ENCODE data around the gene BOK. TPM values are rescaled to one million over a fixed set of nuclear protein-coding genes. Genes with fewer than 3 reads are reported as not detected.

The BOK gene
- total RNA-seq, 1 donor from 2014 or later = 86.8 TPM

DNA sequence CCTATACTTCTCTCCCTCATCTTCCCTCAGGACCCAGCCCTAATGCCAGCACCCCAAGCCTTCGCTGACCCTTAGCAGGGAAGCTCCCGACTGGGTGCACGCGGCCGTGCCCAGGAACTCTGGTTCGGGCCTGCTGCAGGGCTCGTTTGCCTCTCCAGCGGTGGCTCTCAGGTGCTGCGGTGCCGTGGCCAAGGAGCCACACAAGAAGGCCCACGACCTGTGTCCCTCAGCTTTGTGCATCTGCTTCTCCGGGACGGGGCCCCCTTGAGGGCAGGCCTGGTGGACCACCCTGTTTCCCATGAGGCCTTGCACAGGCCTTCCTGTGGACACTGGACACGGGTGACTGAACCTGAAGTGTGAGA, 17.7 kb downstream of the BOK start:
- no peaks in the 10 kb centered on the region for H3K27me3 ChIP-seq (ENCODE audit: control insufficient read depth, insufficient read depth, low read length)
- TF ChIP-seq, protein P1, sequence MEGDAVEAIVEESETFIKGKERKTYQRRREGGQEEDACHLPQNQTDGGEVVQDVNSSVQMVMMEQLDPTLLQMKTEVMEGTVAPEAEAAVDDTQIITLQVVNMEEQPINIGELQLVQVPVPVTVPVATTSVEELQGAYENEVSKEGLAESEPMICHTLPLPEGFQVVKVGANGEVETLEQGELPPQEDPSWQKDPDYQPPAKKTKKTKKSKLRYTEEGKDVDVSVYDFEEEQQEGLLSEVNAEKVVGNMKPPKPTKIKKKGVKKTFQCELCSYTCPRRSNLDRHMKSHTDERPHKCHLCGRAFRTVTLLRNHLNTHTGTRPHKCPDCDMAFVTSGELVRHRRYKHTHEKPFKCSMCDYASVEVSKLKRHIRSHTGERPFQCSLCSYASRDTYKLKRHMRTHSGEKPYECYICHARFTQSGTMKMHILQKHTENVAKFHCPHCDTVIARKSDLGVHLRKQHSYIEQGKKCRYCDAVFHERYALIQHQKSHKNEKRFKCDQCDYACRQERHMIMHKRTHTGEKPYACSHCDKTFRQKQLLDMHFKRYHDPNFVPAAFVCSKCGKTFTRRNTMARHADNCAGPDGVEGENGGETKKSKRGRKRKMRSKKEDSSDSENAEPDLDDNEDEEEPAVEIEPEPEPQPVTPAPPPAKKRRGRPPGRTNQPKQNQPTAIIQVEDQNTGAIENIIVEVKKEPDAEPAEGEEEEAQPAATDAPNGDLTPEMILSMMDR (IDR thresholded peaks at IDR 0.05; ENCODE audit: insufficient read depth, low read length, poor library complexity, severe bottlenecking) = no peak
- DNase-seq (ENCODE audit: low read depth) = no peak
- peaks cover 3% of the 10 kb centered on the region for H3K36me3 ChIP-seq (ENCODE audit: control insufficient read depth, insufficient read depth, low read length)
- no peak overlapping the region for H3K4me3 ChIP-seq (ENCODE audit: low read depth, low read length)

DNA sequence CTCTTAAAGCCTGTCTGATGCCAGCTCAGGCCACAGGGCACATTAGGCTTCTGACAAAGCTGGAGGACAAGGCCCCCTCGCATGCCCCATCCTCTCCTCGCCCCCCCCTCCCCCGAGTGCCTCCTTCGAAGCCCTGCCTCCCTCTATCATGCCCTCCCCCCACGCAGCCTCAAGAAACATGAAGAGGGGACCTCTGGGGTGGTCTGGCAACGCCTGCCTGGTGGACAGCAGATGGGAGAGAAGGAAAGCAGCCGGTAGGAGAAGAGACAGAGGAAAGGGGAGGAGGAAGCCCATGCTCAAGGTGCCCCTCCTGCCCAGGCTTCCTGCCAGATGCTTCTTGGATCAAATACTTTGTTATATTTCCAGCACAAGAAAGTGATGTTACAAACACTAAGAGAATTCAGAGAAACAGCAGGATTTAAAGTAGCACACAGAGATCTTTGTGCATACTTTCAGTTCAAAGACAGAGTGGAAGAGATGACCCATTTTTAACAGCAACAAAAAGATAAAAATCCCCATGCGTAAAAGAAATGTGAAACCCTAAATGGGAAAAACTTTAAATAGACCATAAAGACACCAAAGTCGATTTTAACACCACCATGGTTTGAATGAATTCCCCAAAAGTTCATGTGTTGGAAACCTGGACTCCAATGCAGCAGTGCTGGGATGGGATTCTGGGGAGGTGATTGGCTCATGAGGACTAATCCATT, 19.0 kb downstream of the BOK start:
- no peak for DNase-seq (ENCODE audit: low read depth)
- Histone ChIP-seq H3K27me3 (ENCODE audit: control insufficient read depth, insufficient read depth, low read length) (no peaks in the 10 kb centered on the region), H3K4me3 (ENCODE audit: low read depth, low read length) (no peak overlapping the region), H3K36me3 (ENCODE audit: control insufficient read depth, insufficient read depth, low read length) (no peaks in the 10 kb centered on the region)
- TF ChIP-seq, protein P1 (IDR thresholded peaks at IDR 0.05; ENCODE audit: insufficient read depth, low read length, poor library complexity, severe bottlenecking) = no peak

DNA sequence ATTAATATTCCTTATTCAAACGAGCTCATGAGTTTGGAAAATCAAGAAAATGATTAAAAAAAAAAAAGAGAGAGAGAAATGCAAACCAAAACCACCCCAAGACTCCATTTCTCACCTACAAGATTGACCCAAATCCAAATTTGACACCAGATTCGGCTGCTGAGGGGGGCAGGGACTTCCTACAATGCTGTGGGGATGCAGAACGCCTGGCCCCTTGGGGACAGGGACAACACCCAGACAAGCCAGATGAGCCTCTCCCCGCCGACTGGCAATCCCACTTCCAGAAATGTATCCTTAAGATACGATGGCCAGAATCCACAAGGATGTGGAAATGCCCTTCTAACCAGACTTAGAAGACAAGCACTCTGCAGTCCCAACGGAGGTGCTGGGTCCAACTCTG, 20.7 kb downstream of the BOK start:
- no peaks in the 10 kb centered on the region for H3K27me3 ChIP-seq (ENCODE audit: control insufficient read depth, insufficient read depth, low read length)
- peaks cover 1% of the 10 kb centered on the region for H3K36me3 ChIP-seq (ENCODE audit: control insufficient read depth, insufficient read depth, low read length)
- no peak for DNase-seq (ENCODE audit: low read depth)
- TF ChIP-seq, protein P1 (IDR thresholded peaks at IDR 0.05; ENCODE audit: insufficient read depth, low read length, poor library complexity, severe bottlenecking) = no peak
- H3K4me3 ChIP-seq (ENCODE audit: low read depth, low read length) = no peak overlapping the region

DNA sequence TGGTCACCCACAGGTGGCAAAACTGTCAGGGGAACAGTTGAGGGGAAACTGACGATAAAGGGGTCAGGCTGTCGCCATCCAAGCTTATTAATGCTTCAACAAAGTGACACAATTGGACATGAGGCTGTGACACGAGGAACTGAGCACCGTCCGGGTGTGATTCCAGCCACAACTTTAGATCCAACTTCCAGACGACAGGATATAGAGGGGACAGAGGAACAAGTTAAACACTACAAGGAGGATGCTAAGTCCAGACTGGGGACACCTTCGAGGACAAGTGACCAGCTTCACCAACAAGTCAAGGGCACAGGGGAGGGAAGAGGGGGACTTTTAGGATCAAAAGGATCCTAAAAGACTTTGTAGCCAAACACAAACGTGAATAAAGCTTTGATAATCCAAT, 23.8 kb downstream of the BOK start:
- Histone ChIP-seq H3K27me3 (ENCODE audit: control insufficient read depth, insufficient read depth, low read length) (no peaks in the 10 kb centered on the region), H3K4me3 (ENCODE audit: low read depth, low read length) (no peak overlapping the region), H3K36me3 (ENCODE audit: control insufficient read depth, insufficient read depth, low read length) (peaks cover 5% of the 10 kb centered on the region)
- DNase-seq (ENCODE audit: low read depth) = no peak
- TF ChIP-seq, protein P1 (IDR thresholded peaks at IDR 0.05; ENCODE audit: insufficient read depth, low read length, poor library complexity, severe bottlenecking) = no peak

DNA sequence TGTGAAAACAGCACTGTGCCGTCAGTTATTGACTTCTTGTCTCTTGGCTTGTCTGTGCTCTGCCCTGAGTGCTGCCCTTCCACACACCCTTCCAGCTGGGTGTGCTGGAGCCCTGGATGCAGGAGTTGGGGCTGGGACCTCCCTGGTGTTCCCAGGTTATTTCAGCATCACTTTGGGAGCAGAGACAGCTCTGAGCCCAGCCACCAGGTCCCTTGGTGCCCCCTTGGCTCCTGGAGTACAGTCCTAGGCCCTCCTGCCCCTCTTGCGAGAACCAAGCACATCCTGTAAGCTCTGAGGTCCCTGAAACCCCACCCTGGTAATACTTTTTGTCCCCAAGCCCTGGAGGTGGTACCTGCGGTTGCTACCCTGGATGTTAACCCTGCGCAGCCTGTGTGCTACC, 24.3 kb downstream of the BOK start:
- no peak for DNase-seq (ENCODE audit: low read depth)
- Histone ChIP-seq H3K36me3 (ENCODE audit: control insufficient read depth, insufficient read depth, low read length) (peaks cover 5% of the 10 kb centered on the region), H3K4me3 (ENCODE audit: low read depth, low read length) (no peak overlapping the region), H3K27me3 (ENCODE audit: control insufficient read depth, insufficient read depth, low read length) (no peaks in the 10 kb centered on the region)
- TF ChIP-seq, protein P1 (IDR thresholded peaks at IDR 0.05; ENCODE audit: insufficient read depth, low read length, poor library complexity, severe bottlenecking) = no peak

DNA sequence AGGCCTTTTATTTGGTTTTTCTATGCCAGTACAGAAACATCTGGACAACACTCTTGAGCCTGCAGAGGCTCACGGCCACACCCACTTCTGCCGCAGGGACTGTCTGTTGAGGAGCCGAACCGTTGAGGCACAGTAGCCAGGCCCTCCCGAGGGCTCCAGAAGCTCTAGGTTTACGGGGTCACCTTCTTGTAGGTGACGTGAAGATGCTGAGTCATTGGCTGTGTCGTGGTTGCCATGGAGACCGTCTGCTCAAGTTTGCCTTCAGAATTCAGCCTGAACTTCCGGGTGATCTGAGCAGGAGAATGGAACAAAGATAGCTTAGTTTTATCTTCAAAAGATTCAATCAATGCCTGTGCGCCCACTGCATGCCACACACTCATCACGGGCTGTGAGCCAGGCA, 25.9 kb downstream of the BOK start:
- Histone ChIP-seq H3K27me3 (ENCODE audit: control insufficient read depth, insufficient read depth, low read length) (no peaks in the 10 kb centered on the region), H3K4me3 (ENCODE audit: low read depth, low read length) (no peak overlapping the region), H3K36me3 (ENCODE audit: control insufficient read depth, insufficient read depth, low read length) (peaks cover 5% of the 10 kb centered on the region)
- TF ChIP-seq, protein P1 (IDR thresholded peaks at IDR 0.05; ENCODE audit: insufficient read depth, low read length, poor library complexity, severe bottlenecking) = no peak
- no peak for DNase-seq (ENCODE audit: low read depth)

Data from kidney epithelial cell (primary cell).